HUES48 (cell line): ENCODE measurements around the gene CHAC1.

Source experiments
- H3K27ac ChIP-seq: one replicate; pipeline ENCODE4 v1.7.0; 2013; ENCODE audit warnings: low read depth, low read length, inconsistent platforms
- H3K27me3 ChIP-seq: 2 replicates; pipeline ENCODE4 v1.6.1; 2013; ENCODE audit warnings: mild to moderate bottlenecking, low read length; ENCODE audit not compliant: control insufficient read depth, insufficient read depth
- H3K36me3 ChIP-seq: 2 replicates; pipeline ENCODE4 v1.6.1; 2013; ENCODE audit warnings: low read length; ENCODE audit not compliant: control insufficient read depth, insufficient read depth
- H3K4me1 ChIP-seq: 2 replicates; pipeline ENCODE4 v1.6.1; 2013; ENCODE audit warnings: mild to moderate bottlenecking, low read length; ENCODE audit not compliant: control insufficient read depth, insufficient read depth
- H3K4me3 ChIP-seq: 2 replicates; pipeline ENCODE4 v1.5.1; 2013; ENCODE audit warnings: mild to moderate bottlenecking, low read depth, low read length
- H3K9ac ChIP-seq: 2 replicates; pipeline ENCODE4 v1.6.1; 2013; ENCODE audit warnings: mild to moderate bottlenecking, low read depth, low read length, moderate library complexity
- H3K9me3 ChIP-seq: 2 replicates; pipeline ENCODE4 v1.6.1; 2013; ENCODE audit warnings: low read length; ENCODE audit not compliant: control insufficient read depth, insufficient read depth

Gene CHAC1

GRCh38 chr15:40992241-40992741 lies 39.0 kb downstream of the CHAC1 start:
- H3K36me3 ChIP-seq: peaks cover 57% of the 10 kb centered on the region
- no peak overlapping the region for H3K9ac ChIP-seq
- no peaks in the 10 kb centered on the region for H3K27me3 ChIP-seq
- no peak overlapping the region for H3K4me3 ChIP-seq
- H3K9me3 ChIP-seq: no peaks in the 10 kb centered on the region
- no peak overlapping the region for H3K27ac ChIP-seq
- no peaks in the 10 kb centered on the region for H3K4me1 ChIP-seq

GRCh38 chr15:40992825-40993224 lies 39.6 kb downstream of the CHAC1 start:
- Histone ChIP-seq H3K4me3 (no peak overlapping the region), H3K27me3 (no peaks in the 10 kb centered on the region), H3K9ac (no peak overlapping the region), H3K9me3 (no peaks in the 10 kb centered on the region), H3K4me1 (no peaks in the 10 kb centered on the region), H3K27ac (no peak overlapping the region), H3K36me3 (peaks cover 56% of the 10 kb centered on the region)

- Histone ChIP-seq H3K4me1 (no peaks in the 10 kb centered on the region), H3K36me3 (peaks cover 60% of the 10 kb centered on the region), H3K9ac (no peak overlapping the region), H3K4me3 (no peak overlapping the region), H3K27ac (no peak overlapping the region), H3K27me3 (no peaks in the 10 kb centered on the region), H3K9me3 (no peaks in the 10 kb centered on the region)
These were observed 42.4 kb downstream of the CHAC1 start for GRCh38 chr15:40995656-40996055.

- H3K27ac ChIP-seq: no peak overlapping the region
- no peak overlapping the region for H3K9ac ChIP-seq
- H3K9me3 ChIP-seq: no peaks in the 10 kb centered on the region
- H3K36me3 ChIP-seq: peaks cover 65% of the 10 kb centered on the region
- H3K4me3 ChIP-seq: no peak overlapping the region
- no peaks in the 10 kb centered on the region for H3K4me1 ChIP-seq
- no peaks in the 10 kb centered on the region for H3K27me3 ChIP-seq
These were observed 45.9 kb downstream of the CHAC1 start for GRCh38 chr15:40999190-40999589.

GRCh38 chr15:41001524-41002214 lies 48.4 kb downstream of the CHAC1 start:
- Histone ChIP-seq H3K9ac (no peak overlapping the region), H3K9me3 (no peaks in the 10 kb centered on the region), H3K27ac (no peak overlapping the region), H3K4me1 (no peaks in the 10 kb centered on the region), H3K27me3 (no peaks in the 10 kb centered on the region), H3K4me3 (no peak overlapping the region), H3K36me3 (peaks cover 73% of the 10 kb centered on the region)

GRCh38 chr15:41004490-41004889 lies 51.2 kb downstream of the CHAC1 start:
- H3K9me3 ChIP-seq: no peaks in the 10 kb centered on the region
- no peaks in the 10 kb centered on the region for H3K27me3 ChIP-seq
- H3K36me3 ChIP-seq: peaks cover 66% of the 10 kb centered on the region
- H3K4me1 ChIP-seq: no peaks in the 10 kb centered on the region
- H3K27ac ChIP-seq: no peak overlapping the region
- no peak overlapping the region for H3K9ac ChIP-seq
- no peak overlapping the region for H3K4me3 ChIP-seq
